ENCODE results near the gene PRPS2.
A peak's percentile ranks its signal among the peaks of the same experiment; 100 is the strongest.

DNA sequence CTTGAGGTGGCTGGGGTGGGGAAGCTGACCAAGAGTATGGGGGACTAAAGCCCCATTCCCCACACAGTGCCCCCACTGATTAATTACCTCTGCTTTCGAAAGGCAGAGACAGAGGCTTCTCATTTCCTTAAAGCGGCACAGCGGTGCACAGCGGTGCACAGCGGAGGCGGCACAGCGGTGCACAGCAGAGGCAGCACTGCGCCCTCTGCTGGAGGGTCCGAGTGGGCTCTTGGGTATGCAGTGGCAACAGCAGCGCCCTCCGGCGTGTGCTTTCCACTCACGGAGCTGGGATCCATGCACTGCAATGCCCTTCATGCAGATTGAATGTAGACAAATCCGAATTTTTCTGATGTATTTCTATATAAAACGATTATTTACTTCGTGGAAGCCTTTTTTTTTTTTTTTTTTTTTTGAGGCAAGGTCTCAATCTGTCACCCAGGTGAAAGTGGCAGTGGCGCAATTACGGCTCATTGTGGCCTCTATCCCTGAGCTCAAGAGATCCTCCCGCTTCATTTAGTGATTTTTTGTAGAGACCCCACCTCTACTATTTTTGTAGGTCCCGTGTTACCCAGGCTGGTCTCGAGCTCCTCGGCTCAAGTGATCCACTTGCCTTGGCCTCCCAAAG lies 19.7 kb upstream of the PRPS2 start:
- no peak for TF ChIP-seq POLR2A (IDR thresholded peaks at IDR 0.05; ENCODE audit: borderline replicate concordance, extremely low read depth, insufficient read depth, insufficient read length)
- TF ChIP-seq, protein P1, sequence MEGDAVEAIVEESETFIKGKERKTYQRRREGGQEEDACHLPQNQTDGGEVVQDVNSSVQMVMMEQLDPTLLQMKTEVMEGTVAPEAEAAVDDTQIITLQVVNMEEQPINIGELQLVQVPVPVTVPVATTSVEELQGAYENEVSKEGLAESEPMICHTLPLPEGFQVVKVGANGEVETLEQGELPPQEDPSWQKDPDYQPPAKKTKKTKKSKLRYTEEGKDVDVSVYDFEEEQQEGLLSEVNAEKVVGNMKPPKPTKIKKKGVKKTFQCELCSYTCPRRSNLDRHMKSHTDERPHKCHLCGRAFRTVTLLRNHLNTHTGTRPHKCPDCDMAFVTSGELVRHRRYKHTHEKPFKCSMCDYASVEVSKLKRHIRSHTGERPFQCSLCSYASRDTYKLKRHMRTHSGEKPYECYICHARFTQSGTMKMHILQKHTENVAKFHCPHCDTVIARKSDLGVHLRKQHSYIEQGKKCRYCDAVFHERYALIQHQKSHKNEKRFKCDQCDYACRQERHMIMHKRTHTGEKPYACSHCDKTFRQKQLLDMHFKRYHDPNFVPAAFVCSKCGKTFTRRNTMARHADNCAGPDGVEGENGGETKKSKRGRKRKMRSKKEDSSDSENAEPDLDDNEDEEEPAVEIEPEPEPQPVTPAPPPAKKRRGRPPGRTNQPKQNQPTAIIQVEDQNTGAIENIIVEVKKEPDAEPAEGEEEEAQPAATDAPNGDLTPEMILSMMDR (IDR thresholded peaks at IDR 0.05 in 2 of 3, conservative IDR thresholded peaks at IDR 0.05 in 1 of 3; ENCODE audit: borderline replicate concordance in 1 of 3, insufficient read depth in 1 of 3, low read depth in 2 of 3, low read length in 2 of 3) = peak; percentile 76 to 98 (median 79)
